Smooth muscle cell (in vitro differentiated cells): ENCODE measurements around the gene NR1H4. TPM values are rescaled to one million over a fixed set of nuclear protein-coding genes. Genes with fewer than 3 reads are reported as not detected.

Experiments
- DNase-seq: peaks from one replicate; lab custom pipeline; 2025; ENCODE audit not compliant: unreplicated experiment; lab: John Stamatoyannopoulos, UW
- H2AFZ ChIP-seq: fragments of 200-600 bp; sonication (generic); 2 replicates; pipeline ENCODE4 v1.6.0; 2016; ENCODE audit warnings: antibody characterized with exemption, low read depth, mild to moderate bottlenecking
- H3F3A ChIP-seq: fragments of 200-600 bp; sonication (generic); 2 replicates; pipeline ENCODE4 v1.6.0; 2017; ENCODE audit warnings: antibody characterized with exemption, low read depth
- H3K27ac ChIP-seq: fragments of 200-600 bp; sonication (generic); 2 replicates; pipeline ENCODE4 v1.5.1; 2016; ENCODE audit warnings: low read depth, mild to moderate bottlenecking
- H3K27me3 ChIP-seq: fragments of 200-600 bp; sonication (generic); 2 replicates; pipeline ENCODE4 v1.6.1; 2016; ENCODE audit warnings: low read depth, mild to moderate bottlenecking
- H3K36me3 ChIP-seq: fragments of 200-600 bp; sonication (generic); 2 replicates; pipeline ENCODE4 v1.5.1; 2016; ENCODE audit warnings: low read depth
- H3K4me1 ChIP-seq: fragments of 200-600 bp; sonication (generic); 2 replicates; pipeline ENCODE4 v1.5.1; 2016; ENCODE audit warnings: low read depth
- H3K4me2 ChIP-seq: fragments of 200-600 bp; sonication (generic); 2 replicates; pipeline ENCODE4 v1.6.0; 2016; ENCODE audit warnings: mild to moderate bottlenecking
- H3K4me3 ChIP-seq: fragments of 200-600 bp; sonication (generic); 2 replicates; pipeline ENCODE4 v1.5.1; 2016; ENCODE audit warnings: mild to moderate bottlenecking
- H3K79me2 ChIP-seq: fragments of 200-600 bp; sonication (generic); 2 replicates; pipeline ENCODE4 v1.6.0; 2016; ENCODE audit warnings: low read depth, mild to moderate bottlenecking
- H3K9ac ChIP-seq: fragments of 200-600 bp; sonication (generic); 2 replicates; pipeline ENCODE4 v1.6.0; 2016; ENCODE audit warnings: low read depth
- H3K9me3 ChIP-seq: fragments of 200-600 bp; sonication (generic); replicated peaks from 2 replicates; pipeline ENCODE4 v1.5.1; 2016; ENCODE audit warnings: low read depth
- H4K20me1 ChIP-seq: fragments of 200-600 bp; sonication (generic); 2 replicates; pipeline ENCODE4 v1.6.0; 2016; ENCODE audit warnings: low read depth
- CTCF ChIP-seq: fragments of 200-600 bp; sonication (generic); IDR thresholded peaks from 2 replicates; pipeline ENCODE4 v1.5.1; 2017; ENCODE audit warnings: borderline replicate concordance, mild to moderate bottlenecking, antibody characterized with exemption; ENCODE audit not compliant: insufficient read depth, poor library complexity, severe bottlenecking
- WGBS: methylation state at CpG from one replicate; pipeline ENCODE4 v1.1.7; 2016; ENCODE audit warnings: low lambda C conversion rate; 5-methylcytosine and 5-hydroxymethylcytosine counted together
- polyA plus RNA-seq: library from polyadenylated mRNA; unstranded; fragments of >200 nt; fragmentation: Nextera tagmentation; extraction: Ambion mirVana; gene quantifications from 2 replicates; pipeline ENCODE4 v1.2.1, GENCODE V29; 2016
- total RNA-seq: library from RNA; depleted of rRNA; stranded (reverse); fragments of >200 nt; gene quantifications from 2 replicates; pipeline ENCODE4 v1.2.3, GENCODE V29; 2014

NR1H4 gene
- total and polyA plus RNA-seq, 2 experiments from 2014 or later = not detected

- Histone ChIP-seq H3K4me3 (peak within 1 kb of the TSS; percentile 85), H3K27ac (peak within 1 kb of the TSS; percentile 68), H3K4me1 (peaks cover 17% of the 10 kb centered on the region), H2AFZ (peak within 1 kb of the TSS; percentile 87), H3K4me2 (peak within 1 kb of the TSS; percentile 97), H4K20me1 (no peaks in the 10 kb centered on the region), H3K36me3 (no peaks in the 10 kb centered on the region), H3F3A (no peaks in the 10 kb centered on the region), H3K27me3 (peaks cover 21% of the 10 kb centered on the region), H3K9ac (peak within 1 kb of the TSS; percentile 90), H3K79me2 (peaks cover 20% of the 10 kb centered on the region), H3K9me3 (no peaks in the 10 kb centered on the region)
- TF ChIP-seq CTCF = no peak
- peak; percentile 73 for DNase-seq
- 1% methylated on average over 67 of the region's 70 CpGs for WGBS
Measured at GRCh38 chr12:100573292-100574186, 99.9 kb downstream of the NR1H4 start, which contains the start of gene GAS2L3. Gene GAS2L3, plus strand, starts transcription at chr12:100573684. Its CDS starts 21,221 bp downstream, at chr12:100594905.

- peaks cover 20% of the 10 kb centered on the region for H3K79me2 ChIP-seq
- 14% methylated on average over 15 of the region's 15 CpGs for WGBS
- H4K20me1 ChIP-seq = no peaks in the 10 kb centered on the region
Measured at GRCh38 chr12:100574187-100575074, 100.8 kb downstream of the NR1H4 start.

DNA sequence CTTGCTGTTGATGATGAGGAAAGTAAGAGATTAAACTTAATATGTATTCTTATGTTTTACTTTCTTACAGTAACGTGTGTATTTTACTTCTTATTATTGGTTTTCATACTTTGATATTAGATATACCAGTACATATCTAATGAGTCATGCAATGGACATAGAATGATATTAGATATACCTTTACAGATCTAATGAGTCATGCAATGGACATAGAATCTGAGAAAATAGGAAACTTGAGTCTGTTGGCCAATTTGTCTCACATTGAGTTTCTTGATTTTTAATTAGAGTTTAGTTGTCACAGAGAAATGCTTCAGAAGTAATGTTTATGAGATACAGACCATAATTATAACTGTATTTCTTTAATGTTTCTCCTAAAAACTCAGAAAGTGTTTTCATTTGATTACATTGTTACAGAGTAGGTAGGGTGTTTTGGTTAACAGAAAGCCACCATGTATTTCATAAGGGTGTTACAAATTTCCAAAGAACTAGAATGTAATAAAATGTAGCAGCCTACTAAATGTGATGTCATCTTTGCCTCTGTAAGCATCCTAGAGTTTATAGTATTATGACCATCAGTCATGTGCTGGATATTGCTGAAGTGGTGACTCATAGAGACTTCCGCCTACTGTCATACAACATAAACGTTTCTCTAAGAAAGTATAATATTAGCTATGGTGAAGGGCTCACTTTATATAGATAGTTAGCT lies 102.8 kb downstream of the NR1H4 start:
- peak overlapping the region; percentile 52 for H3K4me2 ChIP-seq
- H2AFZ ChIP-seq = peak overlapping the region; percentile 50
- no peaks in the 10 kb centered on the region for H3F3A ChIP-seq
- 51% methylated on average over 3 of the region's 3 CpGs for WGBS
- peaks cover 2% of the 10 kb centered on the region for H3K27me3 ChIP-seq
- H3K27ac ChIP-seq = peak overlapping the region; percentile 57
- no peaks in the 10 kb centered on the region for H3K36me3 ChIP-seq
- TF ChIP-seq CTCF = no peak
- no peak for DNase-seq
- peak overlapping the region; percentile 50 for H3K9ac ChIP-seq
- peaks cover 17% of the 10 kb centered on the region for H3K4me1 ChIP-seq
- H3K9me3 ChIP-seq = no peaks in the 10 kb centered on the region
- peaks cover 20% of the 10 kb centered on the region for H3K79me2 ChIP-seq
- no peaks in the 10 kb centered on the region for H4K20me1 ChIP-seq
- H3K4me3 ChIP-seq = no peak overlapping the region

More at GRCh38 chr12:100574187-100575074, 100.8 kb downstream of the NR1H4 start:
- Histone ChIP-seq H3K27me3 (peaks cover 15% of the 10 kb centered on the region), H3K4me1 (peaks cover 17% of the 10 kb centered on the region), H3K4me3 (peak overlapping the region; percentile 85), H3K4me2 (peak overlapping the region; percentile 97), H3K9ac (peak overlapping the region; percentile 90), H3K36me3 (no peaks in the 10 kb centered on the region), H3K9me3 (no peaks in the 10 kb centered on the region), H2AFZ (peak overlapping the region; percentile 20), H3K27ac (peak overlapping the region; percentile 68), H3F3A (no peaks in the 10 kb centered on the region)
- DNase-seq = no peak
- no peak for TF ChIP-seq CTCF
